ENCODE data around the gene TMEM151B.

DNA sequence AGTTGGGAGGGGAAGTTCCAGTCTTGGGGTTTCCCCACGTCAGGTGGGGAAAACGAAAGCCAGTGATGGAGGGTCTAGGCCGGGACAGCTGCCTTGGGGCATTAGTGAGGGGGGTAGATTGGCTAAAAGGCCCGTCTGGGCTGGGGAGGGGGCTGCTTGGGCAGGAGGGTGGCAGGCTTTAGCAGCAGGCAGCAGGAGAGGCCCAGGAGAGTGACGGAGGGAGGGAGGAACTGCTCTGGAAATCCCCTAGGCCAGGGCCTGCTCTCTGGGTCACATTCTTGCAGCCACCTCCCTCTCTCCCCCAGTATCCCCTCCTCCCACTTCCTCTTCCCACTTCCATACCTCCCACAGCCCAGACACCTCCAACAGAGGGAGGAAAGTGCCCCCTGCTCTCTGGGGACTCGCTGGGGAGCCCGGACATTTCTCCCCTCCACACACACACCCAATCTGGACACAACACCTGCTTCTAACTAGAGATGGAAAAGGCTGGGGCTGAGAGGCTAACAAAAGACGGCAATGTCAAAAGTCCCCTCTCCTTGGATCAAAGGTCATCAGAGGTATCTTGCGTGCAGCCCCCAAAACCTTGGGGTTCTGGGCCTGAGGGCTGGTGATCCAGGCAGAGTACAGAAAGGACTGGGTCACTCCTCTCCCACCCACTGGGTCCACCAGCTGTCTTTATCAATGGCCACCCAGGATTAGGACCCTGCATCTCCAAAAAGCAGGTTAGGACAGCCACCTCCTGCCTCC is 6.7 kb upstream of the TMEM151B start:
- TF ChIP-seq EZH2 (IDR thresholded peaks at IDR 0.05) (no peak), POLR2AphosphoS5 (IDR thresholded peaks at IDR 0.05; ENCODE audit: borderline replicate concordance, low read depth, low read length) (no peak)

Measured in SK-N-MC (cell line).